CD4-positive, alpha-beta T cell treated with Interferon gamma for 1 hour (primary cell): ENCODE results near the gene LUZP1.

Source experiments
- DNase-seq: peaks from one replicate; pipeline ENCODE4 v3.0.0-alpha.2; 2020

LUZP1 gene

GRCh38 chr1:23080885-23081284 lies 87.8 kb downstream of the LUZP1 start:
- no peak for DNase-seq

DNA sequence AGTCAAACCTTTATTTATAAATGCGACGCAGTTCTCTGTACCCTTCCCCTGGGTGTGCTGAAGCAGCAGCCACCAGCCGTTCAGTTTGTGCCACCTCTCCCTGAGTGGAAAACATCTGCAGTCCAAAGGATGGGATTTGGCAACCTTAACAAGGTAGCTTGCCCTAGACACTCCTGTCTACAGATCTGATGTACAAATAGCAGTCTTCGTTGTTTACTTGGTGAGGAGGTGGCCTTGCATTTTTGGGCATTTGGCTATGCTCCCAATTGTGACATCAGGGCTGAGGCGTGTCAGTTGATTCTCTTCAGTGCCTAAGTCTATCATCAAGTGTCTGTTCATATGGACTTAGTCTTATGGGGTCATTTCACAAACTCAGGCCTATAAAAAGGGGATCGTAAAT lies 89.6 kb downstream of the LUZP1 start:
- no peak for DNase-seq

DNA sequence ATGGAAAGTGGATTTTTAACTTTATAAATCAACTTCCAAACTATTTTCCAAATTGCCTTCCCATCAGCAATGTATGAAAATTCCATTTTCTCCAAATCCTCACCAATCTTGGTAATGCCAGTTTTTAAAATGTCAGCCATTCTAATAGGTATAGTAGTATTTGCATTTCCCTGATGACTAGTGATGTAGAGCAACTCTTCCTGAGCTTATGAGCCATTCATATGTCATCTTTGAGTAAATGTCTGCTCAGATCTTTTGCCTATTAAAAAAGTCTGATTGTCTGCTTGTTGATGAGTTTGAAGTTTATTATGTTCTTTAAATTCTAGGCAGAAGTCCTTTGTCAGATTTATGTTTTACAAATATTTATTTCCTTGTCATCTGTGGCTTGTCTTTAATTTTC lies 94.6 kb downstream of the LUZP1 start:
- no peak for DNase-seq

GRCh38 chr1:23069675-23070074 lies 99.0 kb downstream of the LUZP1 start:
- DNase-seq: no peak

DNA sequence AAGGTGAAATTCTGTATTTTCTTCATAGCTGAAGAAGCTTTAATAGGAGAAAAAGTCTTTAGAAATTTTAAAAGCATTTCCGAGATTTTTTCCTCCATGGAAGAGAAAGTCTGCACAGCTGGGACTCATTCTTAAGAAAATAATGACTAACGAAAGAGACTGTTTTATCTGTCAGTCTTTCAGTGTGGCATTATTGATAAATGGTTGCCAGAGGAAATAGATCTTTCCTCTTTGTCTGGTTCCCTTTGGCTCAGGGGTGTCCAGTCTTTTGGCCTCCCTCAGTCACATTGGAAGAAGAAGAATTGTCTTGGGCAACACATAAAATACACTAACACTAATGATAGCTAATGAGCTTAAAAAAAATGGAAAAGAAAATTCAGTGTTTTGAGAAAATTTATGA lies 99.5 kb downstream of the LUZP1 start:
- DNase-seq: no peak

DNA sequence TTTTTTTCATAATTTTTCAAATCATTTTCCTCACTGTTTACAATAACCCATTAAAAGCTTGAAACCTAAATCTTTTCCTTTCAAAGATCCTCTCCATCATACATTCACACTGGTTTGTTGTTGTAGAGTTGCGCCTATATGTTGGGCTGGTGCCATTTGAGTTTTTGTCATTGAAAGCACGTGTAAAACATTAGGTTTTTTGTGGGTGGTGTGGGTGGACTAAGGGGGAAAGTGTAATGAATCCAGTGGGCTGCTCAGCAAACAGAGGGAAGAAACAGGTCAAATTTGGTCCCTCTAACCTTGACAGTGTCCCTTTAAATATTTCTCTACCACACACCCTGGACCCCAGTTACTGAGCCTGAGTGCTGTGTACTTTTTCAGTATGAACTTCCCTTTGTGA lies 102.6 kb downstream of the LUZP1 start:
- no peak for DNase-seq

DNA sequence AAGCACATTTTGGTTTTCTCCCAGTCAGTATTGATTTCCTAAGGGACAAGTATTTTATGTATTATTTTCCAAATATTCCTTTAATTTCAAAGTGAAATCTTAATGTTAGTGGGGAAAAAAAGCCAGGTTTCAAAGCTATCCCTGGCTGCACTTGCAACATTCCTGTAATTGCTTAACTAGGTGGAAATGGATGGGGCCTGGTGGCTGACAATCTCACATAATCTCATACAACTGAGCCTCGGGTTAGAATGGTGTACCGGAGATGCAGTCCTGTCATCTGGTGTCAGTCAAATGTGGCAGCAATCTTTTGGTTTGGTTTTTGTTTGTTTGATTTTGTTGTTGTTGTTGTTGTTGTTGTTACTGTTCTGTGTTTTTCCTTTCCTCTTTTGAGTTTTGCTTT lies 103.3 kb downstream of the LUZP1 start:
- no peak for DNase-seq

DNA sequence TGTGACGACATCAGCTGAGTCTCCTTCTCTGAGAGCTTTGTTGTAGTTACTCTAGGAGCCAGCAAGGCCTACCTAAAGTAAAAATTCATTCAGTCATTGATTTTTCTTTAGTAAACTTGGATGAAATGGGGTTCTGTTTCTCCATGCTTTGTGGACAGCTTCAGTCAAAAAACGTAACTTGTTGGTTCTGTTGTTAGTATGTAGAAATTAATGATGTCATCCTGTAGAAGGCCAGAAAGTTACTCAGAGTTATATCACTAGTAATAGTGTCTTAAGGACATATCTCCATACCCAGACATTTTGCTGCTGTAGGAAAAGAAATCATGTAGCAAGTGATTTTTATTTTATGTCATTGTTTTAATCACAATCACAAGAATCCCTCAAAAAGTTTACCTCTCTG lies 106.4 kb downstream of the LUZP1 start:
- no peak for DNase-seq

GRCh38 chr1:23057301-23057700 lies 111.4 kb downstream of the LUZP1 start:
- no peak for DNase-seq

DNA sequence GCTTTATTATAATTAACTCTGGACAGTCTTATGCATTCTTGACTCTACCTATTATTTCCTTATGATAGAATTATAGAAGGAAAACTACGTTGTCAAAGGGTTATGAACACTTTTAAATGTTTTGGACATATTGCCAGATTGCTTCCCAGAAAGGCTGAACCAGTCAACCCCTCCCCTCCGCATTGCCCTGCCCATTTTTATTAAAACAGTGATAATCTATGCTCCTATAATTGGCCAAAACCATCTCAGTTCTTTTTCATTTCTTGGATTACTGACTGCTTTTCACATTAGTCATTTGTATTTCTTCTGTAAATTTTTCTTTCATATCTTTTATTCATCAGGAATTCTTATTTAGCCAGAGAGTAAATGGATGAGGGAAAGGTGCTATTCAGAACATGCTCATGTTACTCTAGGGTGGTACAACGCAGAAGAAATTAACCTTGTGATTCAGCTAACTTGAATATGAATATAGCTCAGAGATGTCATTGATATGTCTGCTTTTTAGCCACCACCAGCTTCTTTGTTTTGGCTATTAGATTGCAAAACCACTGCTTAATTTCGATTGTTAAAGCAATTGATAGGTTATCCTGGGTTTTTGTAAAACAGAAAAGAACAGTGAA lies 117.3 kb downstream of the LUZP1 start:
- DNase-seq: no peak

- DNase-seq: no peak
Observed at GRCh38 chr1:23050201-23050600, 118.5 kb downstream of the LUZP1 start.

GRCh38 chr1:23044035-23044434 lies 124.6 kb downstream of the LUZP1 start:
- no peak for DNase-seq

GRCh38 chr1:23040509-23040908 lies 128.1 kb downstream of the LUZP1 start:
- DNase-seq: no peak

DNA sequence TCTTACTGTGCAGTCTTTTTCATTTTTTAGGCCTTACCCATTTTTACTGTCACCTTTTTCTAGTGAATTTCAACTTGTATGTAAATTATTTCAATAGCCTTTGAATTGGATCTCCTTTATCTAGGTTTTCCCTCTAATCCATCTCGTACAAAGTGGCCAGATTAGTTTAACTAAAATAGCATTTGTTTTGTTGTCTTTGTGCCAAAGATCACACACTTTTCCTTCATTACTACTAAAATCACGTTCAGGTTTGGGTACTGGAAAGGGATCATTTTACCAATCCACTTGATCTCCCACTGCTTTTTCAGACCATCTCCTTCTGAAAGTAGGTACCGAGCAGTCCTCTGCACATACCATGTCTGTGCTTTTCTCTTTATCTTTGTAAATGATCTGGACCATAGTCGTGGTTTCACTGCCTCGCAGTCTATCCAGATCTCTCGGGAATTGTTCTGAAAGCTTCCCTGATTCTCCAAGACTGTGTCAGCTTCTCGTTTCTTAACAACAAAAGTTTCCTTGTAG lies 129.3 kb downstream of the LUZP1 start:
- no peak for DNase-seq

DNA sequence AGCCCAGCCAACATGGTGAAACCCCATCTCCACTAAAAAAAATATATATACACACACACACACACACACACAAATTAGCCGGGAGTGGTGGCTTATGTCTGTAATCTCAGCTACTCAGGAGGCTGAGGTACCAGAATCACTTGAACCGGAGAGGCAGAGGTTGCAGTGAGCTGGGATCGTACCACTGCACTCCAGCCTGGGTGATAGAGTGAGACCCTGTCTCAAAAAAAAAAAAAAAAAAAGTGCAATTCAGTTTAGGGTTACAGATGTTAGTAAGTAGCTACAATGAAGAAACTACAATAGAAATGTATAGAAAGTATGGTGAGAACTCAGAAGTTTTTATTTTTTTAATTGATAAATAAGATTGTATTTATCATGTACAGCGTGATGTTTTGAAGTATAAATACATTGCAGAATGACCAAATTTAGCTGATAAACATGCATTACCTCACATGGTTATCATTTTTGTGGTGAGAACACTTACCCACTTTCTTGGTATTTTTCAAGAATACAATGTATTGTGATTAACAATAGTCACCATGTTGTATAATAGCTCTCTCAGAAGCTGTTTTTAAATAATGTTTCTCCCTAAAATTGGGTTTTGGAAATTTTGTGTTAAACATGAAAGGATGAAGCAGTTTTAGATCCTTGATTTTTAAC lies 131.4 kb downstream of the LUZP1 start:
- no peak for DNase-seq

- no peak for DNase-seq
Observed at GRCh38 chr1:23035823-23036452, 132.7 kb downstream of the LUZP1 start.
